A673 (cell line): ENCODE results near the gene NOS3. TPM values are rescaled to one million over a fixed set of nuclear protein-coding genes. Genes with fewer than 3 reads are reported as not detected.

Experiments used
- BruUV-seq: library from RNA; stranded (reverse); fragments of 400-500 nt; replicated peaks from 2 replicates; lab custom pipeline; 2021; lab: Mats Ljungman, UMichigan
- CTCF ChIA-PET: fragments of 300-600 bp; sonication (Branson Sonifier 250); formaldehyde crosslinking; loops from one replicate; lab custom pipeline; 2022; ENCODE audit warnings: antibody characterized with exemption; lab: Charles Lee
- POLR2A ChIA-PET: fragments of 300-600 bp; sonication (Branson Sonifier 250); formaldehyde crosslinking; loops from one replicate; lab custom pipeline; 2022; ENCODE audit warnings: antibody characterized with exemption; ENCODE audit not compliant: low non-redundant PET; lab: Charles Lee
- DNase-seq: peaks from one replicate; pipeline ENCODE4 v3.0.0-alpha.2; 2015; ENCODE audit warnings: low spot score
- H3K27ac ChIP-seq: fragments of 200-600 bp; sonication (generic); 2 replicates; pipeline ENCODE4 v1.5.1; 2016; ENCODE audit warnings: mixed run types, low read depth, mild to moderate bottlenecking, mixed read lengths, antibody characterized with exemption, low read length; ENCODE audit not compliant: poor library complexity, severe bottlenecking
- H3K27me3 ChIP-seq: fragments of 200-600 bp; sonication (generic); replicated peaks from 2 replicates; pipeline ENCODE4 v1.6.1; 2017; ENCODE audit warnings: mixed run types, low read depth, mild to moderate bottlenecking, mixed read lengths, antibody characterized with exemption, low read length; ENCODE audit not compliant: insufficient read depth, poor library complexity
- H3K36me3 ChIP-seq: fragments of 200-600 bp; sonication (generic); 2 replicates; pipeline ENCODE4 v1.6.1; 2016; ENCODE audit warnings: mixed run types, mild to moderate bottlenecking, mixed read lengths, antibody characterized with exemption, low read length; ENCODE audit not compliant: insufficient read depth, poor library complexity, severe bottlenecking
- H3K4me1 ChIP-seq: fragments of 200-600 bp; sonication (generic); 2 replicates; pipeline ENCODE4 v1.6.1; 2017; ENCODE audit warnings: mixed run types, mild to moderate bottlenecking, mixed read lengths, antibody characterized with exemption, low read length; ENCODE audit not compliant: insufficient read depth, poor library complexity, severe bottlenecking
- H3K4me3 ChIP-seq: fragments of 200-600 bp; sonication (generic); 2 replicates; pipeline ENCODE4 v1.5.1; 2016; ENCODE audit warnings: low read depth, mixed run types, mild to moderate bottlenecking, mixed read lengths, low read length; ENCODE audit not compliant: poor library complexity, severe bottlenecking
- H3K9me3 ChIP-seq: fragments of 200-600 bp; sonication (generic); 2 replicates; pipeline ENCODE4 v1.6.1; 2016; ENCODE audit warnings: mixed run types, low read depth, mild to moderate bottlenecking, mixed read lengths, antibody characterized with exemption, low read length; ENCODE audit not compliant: poor library complexity, severe bottlenecking
- EZH2 ChIP-seq: fragments of 200-600 bp; sonication (generic); IDR thresholded peaks from 2 replicates; pipeline ENCODE4 v1.6.1; 2017; ENCODE audit warnings: borderline replicate concordance, low read depth, mild to moderate bottlenecking, mixed read lengths, antibody characterized with exemption, low read length; ENCODE audit not compliant: poor library complexity, severe bottlenecking
- intact Hi-C: fragments of 100-400 bp; cut with micrococcal nuclease; formaldehyde crosslinking; loops from one replicate; pipeline ENCODE4 v1.10.0; 2022; ENCODE audit not compliant: unreplicated experiment
- total RNA-seq: library from RNA; stranded (reverse); gene quantifications from 2 replicates; pipeline ENCODE4 v1.2.3, GENCODE V29; 2021
- TF ChIP-seq, protein P1 (sequence below): fragments of 300-800, 200-600 bp; sonication (generic); conservative IDR thresholded peaks from 2 replicates; pipeline ENCODE4 v1.5.1; 2017; ENCODE audit warnings: low read depth, mild to moderate bottlenecking, antibody characterized with exemption, low read length, moderate library complexity, mixed read lengths

The NOS3 gene
- total RNA-seq, 1 experiment from 2014 or later, result 0.75 TPM

DNA sequence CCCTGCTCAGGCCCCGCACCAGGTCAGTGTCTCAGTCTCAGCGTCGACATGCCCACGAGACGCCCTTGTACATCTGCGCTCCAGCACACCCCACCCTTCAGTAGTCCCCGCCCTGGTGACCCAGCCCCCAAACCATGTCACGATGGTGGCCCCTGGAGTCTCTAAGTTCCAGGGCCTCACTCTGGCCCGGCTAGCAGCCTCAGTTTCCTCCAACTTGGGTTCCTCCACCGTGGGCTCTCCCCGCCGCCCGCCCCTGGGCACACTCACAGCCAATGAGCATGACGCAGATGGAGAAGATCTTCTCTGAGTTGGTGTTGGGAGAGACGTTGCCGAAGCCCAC is 39.7 kb upstream of the NOS3 start:
- TF ChIP-seq, protein P1, sequence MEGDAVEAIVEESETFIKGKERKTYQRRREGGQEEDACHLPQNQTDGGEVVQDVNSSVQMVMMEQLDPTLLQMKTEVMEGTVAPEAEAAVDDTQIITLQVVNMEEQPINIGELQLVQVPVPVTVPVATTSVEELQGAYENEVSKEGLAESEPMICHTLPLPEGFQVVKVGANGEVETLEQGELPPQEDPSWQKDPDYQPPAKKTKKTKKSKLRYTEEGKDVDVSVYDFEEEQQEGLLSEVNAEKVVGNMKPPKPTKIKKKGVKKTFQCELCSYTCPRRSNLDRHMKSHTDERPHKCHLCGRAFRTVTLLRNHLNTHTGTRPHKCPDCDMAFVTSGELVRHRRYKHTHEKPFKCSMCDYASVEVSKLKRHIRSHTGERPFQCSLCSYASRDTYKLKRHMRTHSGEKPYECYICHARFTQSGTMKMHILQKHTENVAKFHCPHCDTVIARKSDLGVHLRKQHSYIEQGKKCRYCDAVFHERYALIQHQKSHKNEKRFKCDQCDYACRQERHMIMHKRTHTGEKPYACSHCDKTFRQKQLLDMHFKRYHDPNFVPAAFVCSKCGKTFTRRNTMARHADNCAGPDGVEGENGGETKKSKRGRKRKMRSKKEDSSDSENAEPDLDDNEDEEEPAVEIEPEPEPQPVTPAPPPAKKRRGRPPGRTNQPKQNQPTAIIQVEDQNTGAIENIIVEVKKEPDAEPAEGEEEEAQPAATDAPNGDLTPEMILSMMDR, result no peak
- TF ChIP-seq EZH2, result no peak
- ChIA-PET CTCF (no interaction called here), POLR2A (no interaction called here)
- no TSS peak for BruUV-seq
- H3K4me3 ChIP-seq, result no peak overlapping the region
- no peak for DNase-seq
- H3K9me3 ChIP-seq, result no peaks in the 10 kb centered on the region
- no peaks in the 10 kb centered on the region for H3K27me3 ChIP-seq
- H3K36me3 ChIP-seq, result no peaks in the 10 kb centered on the region
- H3K4me1 ChIP-seq, result no peaks in the 10 kb centered on the region
- H3K27ac ChIP-seq, result no peak overlapping the region
- intact Hi-C loops, result no loop called here

DNA sequence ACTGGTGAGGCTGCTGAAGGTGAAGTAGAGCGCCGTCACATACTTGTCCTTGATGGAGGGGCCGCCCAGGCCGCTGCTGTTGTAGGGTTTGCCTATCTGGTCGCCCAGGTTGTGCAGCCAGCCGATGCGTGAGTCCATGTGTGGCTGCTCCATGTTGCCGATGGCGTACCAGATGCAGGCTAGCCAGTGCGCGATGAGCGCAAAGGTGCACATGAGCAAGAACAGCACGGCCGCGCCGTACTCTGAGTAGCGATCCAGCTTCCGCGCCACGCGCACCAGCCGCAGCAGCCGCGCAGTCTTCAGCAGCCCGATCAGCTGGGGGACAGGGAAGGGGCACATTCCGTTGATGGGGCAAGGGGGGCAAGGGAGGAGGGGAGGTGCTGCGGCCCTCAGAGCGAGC is 39.3 kb upstream of the NOS3 start:
- no TSS peak for BruUV-seq
- DNase-seq, result no peak
- Histone ChIP-seq H3K4me1 (no peaks in the 10 kb centered on the region), H3K9me3 (no peaks in the 10 kb centered on the region), H3K36me3 (no peaks in the 10 kb centered on the region), H3K4me3 (no peak overlapping the region), H3K27ac (no peak overlapping the region), H3K27me3 (no peaks in the 10 kb centered on the region)
- ChIA-PET POLR2A (no interaction called here), CTCF (no interaction called here)
- TF ChIP-seq, protein P1, result no peak
- no peak for TF ChIP-seq EZH2
- intact Hi-C loops, result no loop called here

DNA sequence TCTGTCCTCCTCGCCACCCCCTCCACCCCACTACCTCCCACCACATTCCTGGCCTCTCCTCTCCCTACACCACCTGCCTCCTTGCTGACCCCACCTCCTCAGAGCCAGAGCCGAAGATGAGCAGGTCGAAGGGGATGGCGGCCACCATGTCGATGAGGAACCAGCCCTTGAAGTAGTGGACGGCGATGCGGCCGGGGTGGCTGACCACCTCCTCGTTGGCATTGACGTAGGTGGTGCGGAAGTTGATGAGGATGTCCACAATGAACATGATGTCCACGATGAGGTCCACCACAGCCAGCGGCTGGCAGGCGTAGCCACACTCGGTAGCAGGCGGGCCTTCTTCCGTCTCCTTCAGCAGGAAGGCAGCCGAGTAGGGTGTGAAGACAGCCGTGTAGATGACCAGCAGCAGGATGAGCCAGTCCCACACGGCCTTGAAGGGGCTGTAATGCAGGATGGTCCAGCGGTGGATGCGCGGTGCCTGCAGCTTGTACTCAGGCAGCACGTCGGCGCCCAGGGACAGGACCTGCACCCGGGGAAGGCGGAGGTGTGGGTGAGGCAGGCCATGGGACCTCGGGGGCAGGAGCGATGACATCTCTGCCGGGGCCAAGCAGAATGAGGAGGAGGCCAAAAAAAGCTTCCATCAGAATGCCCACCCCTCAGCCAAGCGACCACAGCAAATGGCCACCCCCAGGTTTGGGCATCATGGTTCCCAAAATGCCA is 38.3 kb upstream of the NOS3 start:
- CTCF ChIA-PET, result no interaction called here
- DNase-seq, result no peak
- BruUV-seq, result no TSS peak
- Histone ChIP-seq H3K4me1 (no peaks in the 10 kb centered on the region), H3K9me3 (no peaks in the 10 kb centered on the region), H3K36me3 (no peaks in the 10 kb centered on the region), H3K27ac (no peak overlapping the region), H3K4me3 (no peak overlapping the region), H3K27me3 (peaks cover 2% of the 10 kb centered on the region)
- TF ChIP-seq, protein P1, result no peak
- no peak for TF ChIP-seq EZH2
- POLR2A ChIA-PET, result no interaction called here
- intact Hi-C loops, result no loop called here
